Duodenal mucosa (tissue), 2 donors: ENCODE data around the gene KCNMA1.
"Not testable (repeated sequence)": the region's sequence is repeated elsewhere in the genome, so short reads cannot be mapped to it uniquely, and the experiment has no call there.

Experiments used
- H3K27ac ChIP-seq: one replicate; pipeline ENCODE4 v1.7.0; 2013; ENCODE audit warnings: low read depth, low read length
- H3K27me3 ChIP-seq, 2 donors: one replicate each; pipeline ENCODE4 v1.7.0; 2013; ENCODE audit warnings: low read length in 2 of 2, control low read depth in 1 of 2; ENCODE audit not compliant: insufficient read depth in 2 of 2, control insufficient read depth in 1 of 2
- H3K36me3 ChIP-seq, 2 donors: one replicate each; pipeline ENCODE4 v1.7.0; 2013; ENCODE audit warnings: low read length in 2 of 2, control low read depth in 1 of 2; ENCODE audit not compliant: insufficient read depth in 2 of 2, control insufficient read depth in 1 of 2
- H3K4me1 ChIP-seq, 2 donors: one replicate each; pipeline ENCODE4 v1.7.0; 2013; ENCODE audit warnings: low read length in 2 of 2, control low read depth in 1 of 2; ENCODE audit not compliant: insufficient read depth in 2 of 2, control insufficient read depth in 1 of 2
- H3K4me3 ChIP-seq, 2 donors: one replicate each; pipeline ENCODE4 v1.7.0; 2013; ENCODE audit warnings: low read length in 2 of 2, low read depth in 1 of 2
- H3K9ac ChIP-seq, 2 donors: one replicate each; pipeline ENCODE4 v1.7.0; 2013; ENCODE audit warnings: low read length in 2 of 2, low read depth in 1 of 2
- H3K9me3 ChIP-seq, 2 donors: one replicate each; pipeline ENCODE4 v1.7.0; 2013; ENCODE audit warnings: low read length in 2 of 2, control low read depth in 1 of 2; ENCODE audit not compliant: control insufficient read depth in 1 of 2

The KCNMA1 gene

DNA sequence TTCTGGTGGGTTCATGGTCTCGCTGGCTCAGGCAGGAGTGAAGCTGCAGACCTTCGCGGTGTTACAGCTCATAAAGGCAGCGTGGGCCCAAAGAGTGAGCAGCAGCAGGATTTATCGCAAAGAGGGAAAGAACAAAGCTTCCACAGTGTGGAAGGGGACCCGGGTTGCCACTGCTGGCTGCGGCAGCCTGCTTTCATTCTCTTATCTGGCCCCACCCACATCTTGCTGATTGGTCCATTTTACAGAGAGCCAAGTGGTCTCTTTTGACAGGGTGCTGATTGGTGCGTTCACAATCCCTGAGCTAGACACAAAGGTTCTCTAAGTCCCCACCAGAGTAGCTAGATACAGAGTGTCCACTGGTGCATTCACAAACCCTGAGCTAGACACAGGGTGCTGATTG lies 47.9 kb downstream of the KCNMA1 start:
- not testable (repeated sequence) for H3K27ac ChIP-seq, H3K9me3 ChIP-seq, H3K9ac ChIP-seq, H3K36me3 ChIP-seq, H3K27me3 ChIP-seq, H3K4me3 ChIP-seq
- peaks cover 0 to 11% of the 10 kb centered on the region in 2 donors for H3K4me1 ChIP-seq

DNA sequence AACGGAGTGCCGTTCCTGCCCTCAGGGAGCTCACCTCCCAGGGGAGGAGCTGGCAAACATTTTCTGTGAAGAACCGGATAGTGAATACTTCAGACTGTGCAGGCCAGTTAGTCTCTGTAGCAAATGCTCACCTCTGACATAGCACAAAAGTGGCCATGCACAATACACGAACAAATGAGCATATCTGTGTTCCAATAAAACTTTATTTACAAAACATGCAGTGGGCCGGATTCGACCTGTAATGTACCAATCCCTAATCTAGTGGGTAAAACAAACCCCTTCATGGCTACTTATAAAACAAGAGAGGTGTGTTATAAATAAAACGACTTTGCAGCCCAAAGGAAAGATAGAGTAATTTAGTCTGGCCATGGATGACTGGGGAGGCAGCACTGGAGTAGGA lies 48.7 kb downstream of the KCNMA1 start:
- H3K9ac ChIP-seq = no peak overlapping the region
- H3K27ac ChIP-seq = no peak overlapping the region
- H3K27me3 ChIP-seq = no peaks in the 10 kb centered on the region
- H3K4me1 ChIP-seq = peaks cover 0 to 11% of the 10 kb centered on the region in 2 donors
- no peaks in the 10 kb centered on the region for H3K36me3 ChIP-seq
- no peaks in the 10 kb centered on the region for H3K9me3 ChIP-seq
- H3K4me3 ChIP-seq = no peak overlapping the region

DNA sequence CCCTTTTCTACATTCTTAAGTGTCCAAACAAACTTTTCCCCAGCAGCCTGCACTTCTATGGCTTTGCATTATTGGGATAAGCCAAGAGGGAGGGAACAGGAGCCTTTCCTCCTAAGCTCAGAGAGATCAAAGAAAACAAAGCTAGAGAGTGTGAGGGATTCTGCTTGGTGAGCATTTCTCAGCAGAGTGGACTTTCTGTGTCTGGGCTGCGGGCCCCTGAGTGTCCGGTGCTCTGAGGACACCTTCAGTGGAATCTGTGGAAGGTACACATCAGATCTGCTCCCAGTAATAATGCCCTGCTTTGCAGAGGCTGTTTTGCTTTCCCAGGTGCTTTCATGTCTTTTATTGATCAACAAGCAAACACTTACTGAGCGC lies 50.2 kb downstream of the KCNMA1 start:
- Histone ChIP-seq H3K4me3 (no peak overlapping the region), H3K27me3 (no peaks in the 10 kb centered on the region), H3K9ac (no peak overlapping the region), H3K36me3 (no peaks in the 10 kb centered on the region), H3K4me1 (peaks cover 0 to 7% of the 10 kb centered on the region in 2 donors), H3K27ac (no peak overlapping the region), H3K9me3 (no peaks in the 10 kb centered on the region)

DNA sequence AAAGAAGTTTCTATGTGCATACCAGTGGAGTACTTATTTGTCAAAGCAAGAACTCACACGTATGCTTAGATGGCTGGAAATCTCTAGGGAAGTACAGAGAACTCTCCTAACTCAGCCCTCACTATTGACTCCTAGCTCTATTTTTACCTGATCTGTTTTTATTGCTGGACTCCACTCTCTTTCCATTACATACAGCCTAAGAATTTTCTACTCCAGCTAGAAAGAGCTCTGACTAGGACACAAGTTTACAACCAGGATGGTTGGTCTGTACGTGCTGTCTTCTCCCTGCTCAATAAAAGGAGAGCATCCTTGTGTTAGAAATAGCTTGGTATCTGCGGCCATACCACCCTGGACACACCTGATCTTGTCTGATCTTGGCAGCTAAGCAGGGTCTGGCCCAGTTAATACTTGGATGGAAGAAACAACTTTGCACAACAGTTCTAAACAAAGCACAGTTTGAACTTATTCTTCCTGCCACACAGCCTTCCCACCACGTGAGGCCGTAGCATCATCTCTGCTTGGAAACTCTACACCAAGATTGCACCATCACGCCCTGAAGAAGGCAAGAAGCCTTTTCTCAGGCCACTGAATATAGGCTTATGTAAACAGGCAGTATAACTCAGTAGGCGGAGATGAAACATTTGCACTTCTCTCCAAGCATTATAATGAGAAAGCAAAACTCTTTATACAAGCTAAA lies 50.7 kb downstream of the KCNMA1 start:
- H3K27ac ChIP-seq = no peak overlapping the region
- H3K27me3 ChIP-seq = no peaks in the 10 kb centered on the region
- no peaks in the 10 kb centered on the region for H3K9me3 ChIP-seq
- peaks cover 0 to 7% of the 10 kb centered on the region in 2 donors for H3K4me1 ChIP-seq
- H3K36me3 ChIP-seq = no peaks in the 10 kb centered on the region
- H3K4me3 ChIP-seq = no peak overlapping the region
- H3K9ac ChIP-seq = no peak overlapping the region

DNA sequence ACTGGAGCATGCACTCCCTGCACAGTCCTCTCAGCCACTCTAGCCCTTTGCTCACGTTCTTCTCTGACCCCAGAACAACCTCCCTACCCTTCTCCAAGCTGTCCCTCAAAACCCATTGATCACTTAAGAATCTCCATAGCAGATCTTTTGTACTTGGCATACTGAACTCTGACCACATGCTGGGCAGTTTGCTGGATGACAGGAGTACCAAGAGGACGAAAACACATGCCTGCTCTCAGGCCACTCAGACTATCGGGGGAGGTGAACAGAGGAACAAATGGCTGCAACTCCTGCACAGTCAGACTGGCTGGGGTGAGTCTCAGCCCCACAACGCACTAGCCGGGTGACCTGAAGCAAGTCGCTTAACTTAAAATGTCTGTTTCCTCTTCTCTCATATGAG lies 52.7 kb downstream of the KCNMA1 start:
- Histone ChIP-seq H3K4me1 (peaks cover 3 to 11% of the 10 kb centered on the region in 2 donors), H3K9me3 (no peaks in the 10 kb centered on the region), H3K27ac (no peak overlapping the region), H3K36me3 (no peaks in the 10 kb centered on the region), H3K27me3 (no peaks in the 10 kb centered on the region), H3K4me3 (no peak overlapping the region), H3K9ac (no peak overlapping the region)

DNA sequence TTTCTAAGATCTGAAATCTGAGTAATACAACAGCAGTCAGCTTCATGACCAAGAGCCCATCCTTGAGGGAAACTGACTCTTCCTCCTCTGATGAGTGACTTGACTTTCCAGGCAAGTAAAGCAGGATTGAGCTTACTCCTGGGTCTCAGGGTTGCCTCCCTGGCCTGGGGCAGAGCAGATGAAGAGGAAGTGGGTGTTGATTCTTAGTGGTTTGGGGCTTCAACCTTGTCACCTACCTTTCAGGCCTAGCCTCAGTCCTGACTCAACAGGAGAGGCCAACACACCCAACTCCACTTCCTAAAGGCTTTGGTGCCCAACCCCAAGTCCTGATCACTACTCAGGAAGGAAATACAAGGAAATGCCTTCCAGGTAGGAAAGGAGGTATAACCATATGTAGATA lies 54.1 kb downstream of the KCNMA1 start:
- peaks cover 3 to 11% of the 10 kb centered on the region in 2 donors for H3K4me1 ChIP-seq

DNA sequence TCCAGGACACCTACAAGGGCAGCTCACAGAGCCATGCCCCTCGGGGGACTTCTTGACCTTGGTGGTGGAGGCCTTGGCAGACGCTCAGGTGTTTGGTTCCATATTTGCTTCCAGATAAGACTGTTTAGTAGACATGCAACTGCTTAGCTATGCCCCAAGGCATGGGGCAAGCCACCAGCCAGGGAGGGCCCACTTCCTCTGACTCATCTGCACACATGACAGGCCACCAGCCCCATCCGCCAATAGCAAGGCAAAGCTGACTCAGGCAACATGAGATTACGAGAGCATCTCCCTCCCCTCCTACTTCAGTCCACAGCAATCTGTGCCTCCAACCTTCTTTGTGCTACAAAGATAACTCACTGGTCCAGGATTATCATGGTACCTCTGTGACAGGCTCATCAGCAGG lies 54.9 kb downstream of the KCNMA1 start:
- no peaks in the 10 kb centered on the region for H3K9me3 ChIP-seq
- H3K36me3 ChIP-seq = no peaks in the 10 kb centered on the region
- H3K4me3 ChIP-seq = no peak overlapping the region
- peaks cover 3 to 11% of the 10 kb centered on the region in 2 donors for H3K4me1 ChIP-seq
- H3K27me3 ChIP-seq = no peaks in the 10 kb centered on the region
- H3K27ac ChIP-seq = no peak overlapping the region
- no peak overlapping the region for H3K9ac ChIP-seq

More for the DNA sequence above, 54.1 kb downstream of the KCNMA1 start:
- Histone ChIP-seq H3K4me3 (no peak overlapping the region), H3K9me3 (no peaks in the 10 kb centered on the region), H3K27ac (no peak overlapping the region), H3K36me3 (no peaks in the 10 kb centered on the region), H3K27me3 (no peaks in the 10 kb centered on the region), H3K9ac (no peak overlapping the region)

DNA sequence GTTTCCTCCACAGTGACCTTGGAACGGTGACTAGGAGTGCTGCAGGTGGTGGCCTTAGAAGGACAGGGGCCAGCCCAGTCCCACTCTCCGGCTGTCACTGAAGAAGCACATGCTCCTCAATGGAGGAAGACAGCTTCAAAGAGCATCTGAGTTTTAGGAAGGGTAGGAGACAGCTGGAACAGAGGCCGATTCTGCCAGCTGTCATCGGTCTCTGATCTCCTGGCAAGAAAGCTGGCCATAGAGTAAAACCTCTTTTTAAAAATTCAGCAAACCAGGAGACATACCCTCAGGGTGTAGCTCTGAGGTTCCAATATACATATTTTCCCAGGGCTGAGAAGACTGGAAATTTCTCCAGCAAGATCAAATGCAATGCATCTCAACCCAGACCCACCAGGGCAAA lies 55.9 kb downstream of the KCNMA1 start:
- Histone ChIP-seq H3K4me1 (peaks cover 3 to 8% of the 10 kb centered on the region in 2 donors), H3K27ac (no peak overlapping the region), H3K4me3 (no peak overlapping the region), H3K36me3 (no peaks in the 10 kb centered on the region), H3K9ac (no peak overlapping the region), H3K9me3 (no peaks in the 10 kb centered on the region), H3K27me3 (no peaks in the 10 kb centered on the region)

DNA sequence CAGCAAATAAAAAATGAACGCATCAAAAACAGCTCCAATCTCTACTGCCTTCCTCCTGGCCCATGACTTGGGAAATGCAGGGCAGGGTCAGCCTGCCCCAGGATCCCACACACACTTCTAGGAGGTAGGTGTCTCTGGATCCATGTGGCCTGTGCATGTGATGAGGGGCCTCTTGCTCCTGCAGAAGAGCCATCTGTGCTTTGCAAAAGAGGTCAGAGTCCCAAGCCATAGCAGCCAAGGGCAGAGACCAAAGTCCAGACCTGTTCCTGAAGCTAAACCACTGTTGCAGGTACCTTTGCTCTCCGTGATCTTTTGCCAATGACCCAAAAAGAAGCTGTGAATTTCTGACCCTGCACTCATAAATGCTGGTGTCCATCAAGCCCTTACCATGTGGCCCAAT lies 57.1 kb downstream of the KCNMA1 start:
- H3K36me3 ChIP-seq = no peaks in the 10 kb centered on the region
- no peak overlapping the region for H3K4me3 ChIP-seq
- H3K27ac ChIP-seq = no peak overlapping the region
- peaks cover 3 to 7% of the 10 kb centered on the region in 2 donors for H3K4me1 ChIP-seq
- H3K9ac ChIP-seq = no peak overlapping the region
- H3K9me3 ChIP-seq = no peaks in the 10 kb centered on the region
- H3K27me3 ChIP-seq = no peaks in the 10 kb centered on the region

DNA sequence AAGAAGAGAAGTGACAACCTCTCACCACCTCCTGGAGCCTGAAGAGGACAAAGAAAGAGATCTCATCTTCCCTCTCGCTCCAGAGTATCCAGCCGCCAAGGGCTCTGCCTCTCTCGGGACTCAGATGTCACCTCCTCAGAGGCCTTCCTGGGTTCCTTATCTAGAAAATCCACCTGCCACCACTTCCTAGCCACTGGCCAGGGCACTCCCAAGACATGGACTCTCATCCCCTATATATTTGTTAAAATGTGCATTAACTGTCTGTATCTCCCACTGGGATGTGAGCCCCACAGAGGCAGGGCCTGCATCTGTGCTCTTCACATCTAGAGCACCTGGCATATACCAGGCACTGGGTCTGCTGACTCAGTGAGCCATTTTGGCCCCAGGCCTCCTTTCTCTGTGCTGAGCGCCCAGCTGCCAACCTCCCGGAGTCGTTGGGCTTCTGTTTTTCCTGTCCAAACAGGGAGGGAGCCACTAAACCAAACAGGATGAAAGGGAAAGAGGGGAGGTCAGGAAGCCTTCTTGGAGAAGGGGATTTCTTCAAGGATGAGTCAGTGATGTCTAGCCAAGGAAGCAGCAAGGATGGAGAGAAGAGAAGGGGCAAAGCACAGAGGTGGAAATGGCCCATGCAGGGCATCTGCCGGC lies 58.9 kb downstream of the KCNMA1 start:
- Histone ChIP-seq H3K36me3 (no peaks in the 10 kb centered on the region), H3K9ac (no peak overlapping the region), H3K27me3 (no peaks in the 10 kb centered on the region), H3K4me1 (peaks cover 3 to 7% of the 10 kb centered on the region in 2 donors), H3K27ac (no peak overlapping the region), H3K4me3 (no peak overlapping the region), H3K9me3 (no peaks in the 10 kb centered on the region)
